ENCODE data around the gene VIL1.

Gene VIL1

DNA sequence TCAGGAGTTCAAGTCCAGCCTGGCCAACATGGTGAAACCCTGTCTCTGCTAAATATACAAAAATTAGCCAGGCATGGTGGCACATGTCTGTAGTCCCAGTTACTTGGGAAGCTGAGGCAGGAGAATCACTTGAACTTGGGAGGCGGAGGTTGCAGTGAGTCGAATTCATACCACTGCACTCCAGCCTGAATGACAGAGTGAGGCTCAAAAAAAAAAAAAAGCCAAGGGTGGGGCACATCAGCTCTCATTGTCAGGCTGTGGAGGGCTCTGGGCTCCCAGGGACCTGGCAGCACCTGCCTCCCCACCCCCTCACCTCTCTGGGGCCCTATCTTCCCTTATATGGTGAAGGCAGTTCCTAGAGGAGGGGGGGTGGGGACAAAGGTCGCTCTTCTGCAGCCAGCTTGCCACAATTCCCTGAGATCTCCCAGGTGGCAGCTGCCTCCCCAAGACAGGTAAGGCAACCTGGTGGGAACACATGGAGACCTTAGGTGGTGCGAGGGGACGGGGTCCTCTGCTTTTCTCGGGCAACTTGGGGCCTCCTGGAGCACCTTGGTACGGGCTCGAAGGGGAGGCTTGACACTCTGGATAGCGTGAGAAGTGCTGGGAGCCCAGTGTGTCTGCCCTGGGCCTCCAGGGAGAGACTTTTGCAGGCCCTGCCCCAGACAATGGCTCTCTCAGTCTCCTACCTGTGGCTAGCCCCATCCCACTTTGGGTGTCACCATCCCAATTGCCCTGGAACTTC lies at the start of gene VIL1:
TSS of gene VIL1 (plus strand) at position 407 of the 742 bp plus-strand sequence. CDS start 4,656 bp downstream, outside the sequence.
- no peak for DNase-seq (ENCODE audit: low spot score)

DNA sequence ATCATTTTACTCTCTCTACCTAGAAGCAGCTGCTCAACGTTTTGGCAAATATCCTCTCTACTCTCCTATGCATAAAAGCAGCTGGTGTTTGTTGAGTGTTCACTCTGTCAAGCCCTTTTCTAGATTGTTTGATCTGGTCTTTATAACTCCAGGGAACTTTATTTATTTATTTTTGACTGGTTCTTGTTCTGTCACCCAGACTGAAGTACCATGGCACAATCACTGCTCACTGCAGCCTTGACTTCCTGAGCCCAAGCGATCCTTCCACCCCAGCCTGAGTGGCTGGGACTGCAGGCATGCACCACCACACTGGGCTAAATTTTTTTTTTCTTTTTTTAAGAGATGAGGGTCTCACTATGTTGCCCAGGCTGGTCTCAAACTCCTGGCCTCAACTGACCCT lies 49.6 kb upstream of the VIL1 start:
- no peak for DNase-seq (ENCODE audit: low spot score)

DNA sequence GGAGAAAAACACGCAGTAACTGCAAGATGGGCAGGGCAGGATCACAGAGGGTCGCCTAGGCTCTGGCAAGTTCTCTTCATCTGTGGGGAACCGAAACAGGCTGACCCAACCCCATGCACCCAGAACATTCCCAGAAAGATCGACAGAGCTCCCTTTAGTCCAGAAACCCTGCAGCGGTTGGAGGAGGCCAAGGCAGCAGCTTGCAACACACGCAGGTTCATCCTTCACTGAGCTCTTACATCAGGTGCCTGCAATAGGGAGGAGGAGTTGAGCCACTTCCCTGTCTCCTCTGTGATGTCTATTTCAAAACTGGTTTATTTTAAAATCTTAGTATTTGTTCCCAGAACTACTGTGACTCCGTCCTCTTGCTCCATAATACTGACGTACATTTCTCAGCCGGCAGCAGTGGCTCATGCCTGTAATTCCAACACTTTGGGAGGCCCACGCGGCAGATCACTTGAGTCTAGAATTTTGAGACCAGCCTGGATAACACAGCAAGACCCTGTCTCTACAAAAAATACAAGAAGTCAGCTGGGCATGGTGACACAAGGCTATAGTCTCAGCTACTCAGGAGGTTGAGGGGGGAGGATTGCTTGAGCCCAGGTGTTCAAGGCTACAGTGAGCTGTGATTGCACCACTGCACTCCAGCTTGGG lies 48.4 kb upstream of the VIL1 start:
- DNase-seq (ENCODE audit: low spot score) = no peak

DNA sequence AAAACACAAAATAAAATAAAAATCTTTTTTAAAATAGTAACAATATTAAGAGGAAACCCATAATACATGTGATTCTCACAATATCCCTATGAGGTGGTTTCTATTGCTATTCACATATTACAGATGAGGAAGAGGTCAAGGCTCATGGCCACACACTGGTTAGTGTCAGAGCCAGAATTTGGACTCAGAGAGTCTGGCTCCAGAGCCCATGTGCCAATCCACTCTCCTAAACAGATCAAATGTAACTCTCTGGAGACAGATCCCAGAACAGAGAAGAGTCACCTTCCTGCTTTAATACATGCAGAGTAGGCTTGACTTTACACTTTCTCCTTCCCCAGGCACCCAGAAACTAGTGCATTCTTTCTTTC lies 47.0 kb upstream of the VIL1 start:
- DNase-seq (ENCODE audit: low spot score) = no peak

GRCh38 chr2:218374795-218375194 lies 44.1 kb upstream of the VIL1 start:
- DNase-seq (ENCODE audit: low spot score) = no peak

- no peak for DNase-seq (ENCODE audit: low spot score)
Measured at GRCh38 chr2:218375212-218375611, 43.7 kb upstream of the VIL1 start.

- no peak for DNase-seq (ENCODE audit: low spot score)
Measured at GRCh38 chr2:218378053-218378452, 40.9 kb upstream of the VIL1 start.

- DNase-seq (ENCODE audit: low spot score) = no peak
Measured at GRCh38 chr2:218381916-218382366, 37.0 kb upstream of the VIL1 start, which contains the start of gene SLC11A1. SLC11A1 (plus strand) TSS chr2:218382273; CDS start chr2:218382369, 96 bp downstream.

DNA sequence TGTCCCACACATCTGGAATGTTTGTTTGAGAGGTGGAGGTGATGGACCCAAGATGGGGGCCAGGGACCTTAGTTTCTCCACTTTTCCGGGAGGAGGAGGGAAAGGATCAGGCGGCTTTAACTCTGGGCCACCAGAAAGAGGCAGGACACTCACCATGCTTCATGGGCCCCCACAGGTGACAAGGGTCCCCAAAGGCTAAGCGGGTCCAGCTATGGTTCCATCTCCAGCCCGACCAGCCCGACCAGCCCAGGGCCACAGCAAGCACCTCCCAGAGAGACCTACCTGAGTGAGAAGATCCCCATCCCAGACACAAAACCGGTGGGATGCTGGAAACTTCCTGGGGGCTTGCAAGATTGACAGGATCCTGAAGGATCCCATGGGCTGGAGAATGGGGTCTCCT lies 36.1 kb upstream of the VIL1 start:
- DNase-seq (ENCODE audit: low spot score) = no peak

DNA sequence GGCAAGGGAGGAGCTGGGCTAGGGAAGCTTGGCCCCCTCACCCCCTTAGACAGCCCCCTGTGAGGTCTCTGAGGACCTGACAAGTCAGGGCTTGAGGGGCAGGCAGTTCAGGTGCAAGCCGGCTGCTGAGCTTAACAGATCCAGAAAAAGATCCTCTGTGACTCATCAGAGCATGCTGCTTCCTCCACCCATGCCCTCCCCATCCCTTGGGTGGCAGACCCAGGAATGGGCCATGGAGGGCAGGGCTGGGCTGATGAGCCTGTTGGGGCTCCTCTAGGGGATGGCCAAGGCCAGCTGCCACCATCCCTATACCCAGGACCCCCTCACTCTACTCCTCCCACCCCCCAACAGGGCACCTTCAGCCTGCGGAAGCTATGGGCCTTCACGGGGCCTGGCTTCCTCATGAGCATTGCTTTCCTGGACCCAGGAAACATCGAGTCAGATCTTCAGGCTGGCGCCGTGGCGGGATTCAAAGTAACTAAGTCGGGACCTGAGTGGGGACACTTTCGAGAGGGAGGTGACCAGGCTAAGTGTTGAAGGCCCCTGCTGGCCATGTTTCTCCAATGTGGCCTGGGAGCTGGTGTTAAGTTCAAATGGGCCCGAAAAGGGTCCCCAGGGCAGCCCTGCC lies 34.9 kb upstream of the VIL1 start:
- DNase-seq (ENCODE audit: low spot score) = no peak

DNA sequence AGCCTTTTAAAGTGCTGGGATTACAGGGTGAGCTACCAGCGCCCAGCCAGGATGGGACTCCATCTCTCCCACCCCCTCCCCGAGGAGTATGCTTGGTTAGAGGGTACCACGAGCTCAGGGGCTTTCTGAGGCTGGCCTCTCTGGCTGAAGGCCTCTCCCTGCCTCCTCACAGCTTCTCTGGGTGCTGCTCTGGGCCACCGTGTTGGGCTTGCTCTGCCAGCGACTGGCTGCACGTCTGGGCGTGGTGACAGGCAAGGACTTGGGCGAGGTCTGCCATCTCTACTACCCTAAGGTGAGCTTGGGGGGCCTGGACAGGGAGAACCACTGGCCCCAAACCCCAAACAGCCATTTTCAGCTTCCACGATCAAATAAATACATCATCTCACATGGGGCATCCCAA lies 33.9 kb upstream of the VIL1 start:
- DNase-seq (ENCODE audit: low spot score) = no peak

GRCh38 chr2:218386505-218387368 lies 32.2 kb upstream of the VIL1 start:
- no peak for DNase-seq (ENCODE audit: low spot score)

DNA sequence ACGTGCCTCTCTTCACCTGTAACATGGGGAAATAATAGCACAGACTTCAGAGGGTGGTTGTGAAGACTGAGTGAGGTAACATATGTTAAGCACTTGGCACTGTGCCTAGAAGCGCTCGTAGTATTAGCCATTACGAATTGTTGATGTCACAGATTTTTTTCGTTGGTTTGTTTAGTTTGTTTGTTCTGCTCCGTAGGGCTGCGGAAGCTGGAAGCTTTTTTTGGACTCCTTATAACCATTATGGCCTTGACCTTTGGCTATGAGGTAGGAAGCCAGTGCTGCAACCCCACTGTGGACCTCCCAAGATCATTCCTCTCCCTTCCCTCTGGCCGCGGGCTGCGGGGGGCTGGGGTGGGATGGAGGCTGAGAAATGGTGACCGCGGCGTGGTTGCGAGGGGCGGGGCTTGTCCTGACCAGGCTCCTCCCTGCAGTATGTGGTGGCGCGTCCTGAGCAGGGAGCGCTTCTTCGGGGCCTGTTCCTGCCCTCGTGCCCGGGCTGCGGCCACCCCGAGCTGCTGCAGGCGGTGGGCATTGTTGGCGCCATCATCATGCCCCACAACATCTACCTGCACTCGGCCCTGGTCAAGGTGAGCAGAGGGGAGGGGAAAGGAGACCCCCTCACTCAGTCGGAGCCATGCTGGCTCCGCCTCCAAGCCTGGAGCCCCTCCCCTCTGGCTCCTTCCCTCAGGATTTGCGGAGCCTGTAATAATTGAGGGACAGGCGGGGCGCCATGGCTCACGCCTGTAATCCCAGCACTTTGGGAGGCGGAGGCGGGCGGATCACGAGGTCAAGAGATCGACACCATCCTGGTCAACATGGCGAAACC lies 31.3 kb upstream of the VIL1 start:
- DNase-seq (ENCODE audit: low spot score) = no peak

DNA sequence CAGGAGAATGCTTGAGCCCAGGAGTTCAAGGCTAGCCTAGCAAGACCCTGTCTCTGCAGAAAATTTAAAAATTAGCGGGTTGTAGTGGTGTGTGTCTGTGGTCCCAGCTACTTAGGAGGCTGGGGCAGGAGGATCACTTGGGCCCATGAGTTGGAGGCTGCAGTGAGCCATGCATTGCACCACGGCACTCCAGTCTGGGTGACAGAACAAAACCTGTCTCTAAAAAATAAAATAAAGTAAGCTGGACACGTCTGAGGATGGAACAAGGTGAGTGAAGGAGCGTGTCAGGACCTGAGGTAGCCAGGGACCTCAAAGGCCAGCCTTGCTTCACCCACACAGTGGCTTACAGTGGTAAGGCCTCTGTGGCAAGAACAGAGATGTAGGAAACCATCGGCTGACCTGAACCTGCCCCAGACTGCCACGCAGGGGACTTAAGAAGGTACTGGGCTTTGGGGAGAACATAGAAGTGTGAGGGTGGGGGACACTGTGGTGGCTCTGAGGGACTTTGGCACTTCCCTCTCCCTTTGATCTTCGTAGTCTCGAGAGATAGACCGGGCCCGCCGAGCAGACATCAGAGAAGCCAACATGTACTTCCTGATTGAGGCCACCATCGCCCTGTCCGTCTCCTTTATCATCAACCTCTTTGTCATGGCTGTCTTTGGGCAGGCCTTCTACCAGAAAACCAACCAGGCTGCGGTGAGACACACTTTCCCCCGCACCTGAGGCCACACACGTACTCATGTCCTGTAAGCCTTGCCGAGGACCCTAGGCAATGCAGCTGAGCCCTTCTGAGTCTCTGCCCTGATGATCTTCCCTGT lies 29.4 kb upstream of the VIL1 start:
- DNase-seq (ENCODE audit: low spot score) = no peak

DNA sequence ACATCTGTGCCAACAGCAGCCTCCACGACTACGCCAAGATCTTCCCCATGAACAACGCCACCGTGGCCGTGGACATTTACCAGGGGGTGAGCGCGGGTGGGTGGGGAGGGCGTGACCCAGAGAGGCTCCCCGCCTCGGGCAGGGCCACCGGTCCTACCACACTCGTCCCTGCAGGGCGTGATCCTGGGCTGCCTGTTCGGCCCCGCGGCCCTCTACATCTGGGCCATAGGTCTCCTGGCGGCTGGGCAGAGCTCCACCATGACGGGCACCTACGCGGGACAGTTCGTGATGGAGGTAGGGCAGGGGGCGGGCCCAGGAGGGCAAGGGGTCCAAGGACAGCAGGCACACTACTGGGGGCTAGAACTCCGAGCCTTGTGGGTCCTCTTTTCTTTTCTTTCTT lies 27.7 kb upstream of the VIL1 start:
- no peak for DNase-seq (ENCODE audit: low spot score)

DNA sequence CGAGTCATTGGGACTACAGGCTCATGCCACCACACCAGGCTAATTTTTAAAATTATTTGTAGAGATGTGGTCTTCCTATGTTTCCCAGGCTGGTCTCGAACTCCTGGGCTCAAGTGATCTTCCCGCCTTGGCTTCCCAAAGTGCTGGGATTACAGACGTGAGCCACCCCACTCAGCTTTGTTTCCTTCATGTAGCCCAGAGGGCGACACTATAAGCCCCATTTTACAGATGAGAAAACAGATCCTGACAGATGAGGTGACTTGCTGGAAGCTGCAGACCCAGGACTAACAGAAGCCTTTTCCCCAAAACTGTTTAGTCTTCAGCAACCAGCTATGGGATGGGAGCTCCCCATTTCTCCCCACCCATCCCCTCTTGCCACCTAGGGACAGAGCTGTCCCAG lies 26.5 kb upstream of the VIL1 start:
- DNase-seq (ENCODE audit: low spot score) = no peak

DNA sequence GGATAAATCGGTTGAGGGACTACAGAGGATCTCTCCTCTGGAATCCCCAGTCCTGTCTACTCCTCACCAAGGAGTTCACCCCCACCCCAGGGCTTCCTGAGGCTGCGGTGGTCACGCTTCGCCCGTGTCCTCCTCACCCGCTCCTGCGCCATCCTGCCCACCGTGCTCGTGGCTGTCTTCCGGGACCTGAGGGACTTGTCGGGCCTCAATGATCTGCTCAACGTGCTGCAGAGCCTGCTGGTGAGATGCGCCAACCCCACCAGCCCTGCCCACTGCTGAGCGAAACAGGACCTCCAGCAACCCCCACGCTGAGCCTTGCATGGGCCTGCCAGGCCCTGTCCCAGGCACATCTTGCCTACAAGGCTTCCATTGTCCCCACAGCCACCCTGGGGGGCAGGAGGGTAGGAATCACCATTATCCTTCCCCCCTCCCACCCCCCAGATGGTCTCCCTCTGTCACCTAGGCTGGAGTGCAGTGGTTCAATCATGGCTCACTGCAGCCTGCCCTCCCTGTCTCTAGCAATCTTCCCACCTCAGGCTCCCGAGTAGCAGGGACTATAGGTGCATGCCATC lies 25.9 kb upstream of the VIL1 start:
- no peak for DNase-seq (ENCODE audit: low spot score)

GRCh38 chr2:218393750-218394290 lies 25.1 kb upstream of the VIL1 start:
- no peak for DNase-seq (ENCODE audit: low spot score)

GRCh38 chr2:218394298-218395089 lies 24.4 kb upstream of the VIL1 start:
- no peak for DNase-seq (ENCODE audit: low spot score)
